Measurements from ENCODE around the gene PNRC2.
A peak's percentile ranks its signal among the peaks of the same experiment; 100 is the strongest.
"Not testable (repeated sequence)": the region's sequence is repeated elsewhere in the genome, so short reads cannot be mapped to it uniquely, and the experiment has no call there.

PNRC2 gene

GRCh38 chr1:23996700-23997229, 37.1 kb downstream of the PNRC2 start:
- DNase-seq, result no peak

GRCh38 chr1:23997812-23998211, 38.2 kb downstream of the PNRC2 start:
- no peak for DNase-seq

- DNase-seq, result no peak
Observed at GRCh38 chr1:23999156-23999671, 39.6 kb downstream of the PNRC2 start.

- no peak for DNase-seq
Observed at GRCh38 chr1:24002695-24003094, 43.1 kb downstream of the PNRC2 start.

- DNase-seq, result peak; percentile 59
Observed at GRCh38 chr1:24003331-24003972, 43.8 kb downstream of the PNRC2 start.

GRCh38 chr1:24004132-24004531, 44.5 kb downstream of the PNRC2 start:
- no peak for DNase-seq

GRCh38 chr1:24005163-24005562, 45.5 kb downstream of the PNRC2 start:
- DNase-seq, result no peak

GRCh38 chr1:24007079-24007478, 47.5 kb downstream of the PNRC2 start:
- no peak for DNase-seq

- peak; percentile 35 for DNase-seq
Observed at GRCh38 chr1:24008574-24009184, 49.1 kb downstream of the PNRC2 start.

- peak; percentile 83 for DNase-seq
Observed at GRCh38 chr1:24009406-24009805, 49.8 kb downstream of the PNRC2 start.

- no peak for DNase-seq
Observed at GRCh38 chr1:24010650-24011049, 51.0 kb downstream of the PNRC2 start.

GRCh38 chr1:24012878-24013277, 53.2 kb downstream of the PNRC2 start:
- DNase-seq, result not testable (repeated sequence)
